SK-N-SH (cell line): ENCODE results near the gene TDRD9.

ENCODE experiments used
- CTCF ChIP-seq: fragments of 200-600 bp; sonication (generic); IDR thresholded peaks from 2 replicates; pipeline ENCODE4 v1.6.1; 2017; ENCODE audit warnings: antibody characterized with exemption, mild to moderate bottlenecking, moderate library complexity
- FOXJ3 ChIP-seq: sonication (generic); formaldehyde crosslinking; IDR thresholded peaks from 2 replicates; pipeline ENCODE4 v1.5.1; 2020; ENCODE audit warnings: mild to moderate bottlenecking, missing genetic modification reagents
- JUND ChIP-seq: IDR thresholded peaks from 2 replicates; pipeline ENCODE4 v1.4.0; 2012
- PBX3 ChIP-seq: IDR thresholded peaks from 2 replicates; pipeline ENCODE4; 2012
- POLR2AphosphoS5 ChIP-seq: IDR thresholded peaks from 2 replicates; pipeline ENCODE4 v1.6.1; 2012; ENCODE audit warnings: low read depth, low read length
- REST ChIP-seq: IDR thresholded peaks from 2 replicates; pipeline ENCODE4 v1.6.1; 2012; ENCODE audit warnings: mild to moderate bottlenecking, low read depth, low read length, moderate library complexity
- RFX5 ChIP-seq: IDR thresholded peaks from 2 replicates; pipeline ENCODE4 v1.6.1; 2012; ENCODE audit warnings: mild to moderate bottlenecking, improper control_type of control experiment, low read length
- TF ChIP-seq, protein P1 (sequence below): IDR thresholded peaks from 2 replicates; pipeline ENCODE4 v1.4.0; 2012; ENCODE audit warnings: low read depth, borderline replicate concordance

DNA sequence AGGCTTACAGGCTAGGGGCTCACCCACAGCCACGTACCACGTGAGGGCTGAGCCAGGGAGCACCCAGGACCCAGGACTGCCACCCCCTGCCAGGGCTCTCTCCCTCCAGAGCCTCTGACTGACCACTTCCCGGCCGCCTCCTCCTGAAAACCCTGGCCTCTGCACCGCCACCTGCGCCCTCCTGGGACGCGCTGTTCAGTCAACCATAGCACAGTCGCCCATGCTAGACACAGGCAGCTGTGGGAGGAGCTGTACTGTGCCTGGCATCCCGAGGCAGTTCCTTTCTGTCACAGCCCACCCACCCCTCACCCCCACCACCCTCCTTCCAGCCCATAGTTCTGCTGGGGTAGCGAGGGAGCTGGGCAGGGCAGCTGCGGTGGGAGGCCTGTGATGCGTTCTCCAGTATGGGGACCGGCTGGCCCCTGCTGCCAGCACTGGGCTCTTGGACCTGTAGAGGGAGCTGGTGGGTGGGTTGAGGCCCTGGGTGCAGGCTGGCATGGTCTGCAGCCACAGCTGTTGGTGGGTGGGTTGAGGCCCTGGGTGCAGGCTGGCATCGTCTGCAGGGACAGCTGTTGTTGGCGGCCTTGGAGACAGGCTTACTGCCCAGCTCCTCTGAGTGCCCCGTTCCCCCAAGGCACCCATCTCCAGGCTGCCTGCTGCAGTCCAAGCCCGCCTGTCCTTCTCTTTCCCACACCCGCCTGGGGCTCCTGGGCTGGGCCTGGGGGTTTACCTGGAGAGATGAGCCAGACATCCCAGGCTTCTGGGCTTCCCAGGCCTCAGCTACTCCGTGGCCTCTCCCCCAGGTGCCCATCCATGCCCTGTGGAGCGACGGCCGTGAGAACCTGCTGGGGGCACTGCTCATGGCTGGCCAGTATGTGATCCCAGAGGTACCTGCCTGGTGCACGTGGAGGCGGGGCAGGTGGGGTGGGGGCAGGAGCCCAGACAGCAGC is 168.8 kb downstream of the TDRD9 start:
- TF ChIP-seq FOXJ3 (CRISPR knock-in tag) = no peak
- no peak; the same call in 1 of the 2 replicates for TF ChIP-seq CTCF
- no peak for TF ChIP-seq REST
- TF ChIP-seq JUND = no peak
- TF ChIP-seq POLR2AphosphoS5 = no peak
- TF ChIP-seq PBX3 = no peak
- TF ChIP-seq, protein P1, sequence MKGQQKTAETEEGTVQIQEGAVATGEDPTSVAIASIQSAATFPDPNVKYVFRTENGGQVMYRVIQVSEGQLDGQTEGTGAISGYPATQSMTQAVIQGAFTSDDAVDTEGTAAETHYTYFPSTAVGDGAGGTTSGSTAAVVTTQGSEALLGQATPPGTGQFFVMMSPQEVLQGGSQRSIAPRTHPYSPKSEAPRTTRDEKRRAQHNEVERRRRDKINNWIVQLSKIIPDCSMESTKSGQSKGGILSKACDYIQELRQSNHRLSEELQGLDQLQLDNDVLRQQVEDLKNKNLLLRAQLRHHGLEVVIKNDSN = no peak
- no peak for TF ChIP-seq RFX5
